Putamen (tissue), 1 donor: ENCODE results near the gene GARIN3.

Source experiments
- DNase-seq: peaks from one replicate; pipeline ENCODE4 v3.0.0-alpha.2; 2016; ENCODE audit warnings: low spot score

Gene GARIN3

GRCh38 chr5:157143127-157143971 is 22.7 kb downstream of the GARIN3 start:
- no peak for DNase-seq

- DNase-seq, result peak; percentile 99
These were observed 23.5 kb downstream of the GARIN3 start, which contains the start of gene MED7 for GRCh38 chr5:157142317-157143126. MED7 (minus strand) TSS chr5:157142865; CDS start chr5:157139431, 3,434 bp downstream.

- no peak for DNase-seq
These were observed 28.4 kb downstream of the GARIN3 start for GRCh38 chr5:157137691-157138090.

- no peak for DNase-seq
These were observed 33.8 kb downstream of the GARIN3 start for GRCh38 chr5:157132281-157132612.

- no peak for DNase-seq
These were observed 35.1 kb downstream of the GARIN3 start for GRCh38 chr5:157130925-157131324.

GRCh38 chr5:157121709-157122108 is 44.4 kb downstream of the GARIN3 start:
- no peak for DNase-seq

- DNase-seq, result no peak
These were observed 46.0 kb downstream of the GARIN3 start for GRCh38 chr5:157120102-157120501.

GRCh38 chr5:157116483-157116954 is 49.5 kb downstream of the GARIN3 start:
- DNase-seq, result no peak

- no peak for DNase-seq
These were observed 50.6 kb downstream of the GARIN3 start for GRCh38 chr5:157115502-157115901.

GRCh38 chr5:157115012-157115411 is 51.1 kb downstream of the GARIN3 start:
- DNase-seq, result no peak

- no peak for DNase-seq
These were observed 53.1 kb downstream of the GARIN3 start for GRCh38 chr5:157113002-157113401.
